Measurements from ENCODE around the gene C11orf21. TPM values are rescaled to one million over a fixed set of nuclear protein-coding genes. Genes with fewer than 3 reads are reported as not detected.

The C11orf21 gene
- total and polyA plus RNA-seq, 2 of the 8 experiments (the other 6 are each of a cell fraction or from before 2014, with no cell fraction given) = not detected

GRCh38 chr11:2320568-2321310 lies 19.0 kb upstream of the C11orf21 start (continued):
- no peak for TF ChIP-seq FOSL1 (IDR thresholded peaks at IDR 0.05; ENCODE audit: insufficient read depth, low read depth, low read length)

Measured in H1 (cell line).